ENCODE results near the gene CHCHD6.

Gene CHCHD6

GRCh38 chr3:126946405-126946804, 242.4 kb downstream of the CHCHD6 start:
- DNase-seq, result no peak

- DNase-seq, result no peak
Observed at GRCh38 chr3:126947429-126947828, 243.4 kb downstream of the CHCHD6 start.

- no peak for DNase-seq
Observed at GRCh38 chr3:126948980-126949535, 245.0 kb downstream of the CHCHD6 start.

GRCh38 chr3:126951561-126951960, 247.5 kb downstream of the CHCHD6 start:
- no peak for DNase-seq

- no peak for DNase-seq
Observed at GRCh38 chr3:126952261-126952982, 248.4 kb downstream of the CHCHD6 start.

DNA sequence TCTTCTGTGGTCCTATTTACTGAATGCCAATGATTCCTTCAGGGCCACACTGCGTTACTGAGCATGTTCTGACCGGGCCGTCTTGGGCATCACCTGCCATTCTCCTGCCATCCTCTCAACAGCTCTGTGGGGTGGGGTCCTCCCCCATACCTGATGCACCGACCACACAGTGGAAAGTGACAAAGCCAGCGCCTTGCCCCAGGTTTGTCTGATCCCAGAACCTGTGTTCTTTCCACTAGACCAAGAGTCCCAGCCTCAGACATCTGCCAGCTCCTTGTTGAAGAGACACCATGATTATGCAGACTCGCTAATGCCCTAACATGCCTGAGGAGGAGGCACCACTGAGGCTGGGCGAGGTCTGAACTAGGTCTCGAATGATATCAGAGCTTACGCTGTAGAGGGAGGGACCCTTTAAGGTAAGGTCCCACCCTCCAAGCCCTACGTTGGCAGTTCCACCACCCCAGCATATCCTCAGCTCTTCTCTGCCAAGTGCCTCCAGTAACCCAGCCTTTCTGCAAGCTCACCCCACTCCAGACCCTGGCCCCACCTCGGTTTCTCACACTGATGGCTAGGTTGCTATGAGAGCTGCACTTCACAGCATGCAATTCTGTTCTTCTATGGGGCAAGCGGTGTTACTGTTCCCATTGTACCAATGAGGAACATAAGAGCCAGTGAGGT, 249.1 kb downstream of the CHCHD6 start:
- no peak for DNase-seq

GRCh38 chr3:126954141-126954842, 250.3 kb downstream of the CHCHD6 start:
- no peak for DNase-seq

GRCh38 chr3:126955004-126955790, 251.2 kb downstream of the CHCHD6 start:
- DNase-seq, result no peak

DNA sequence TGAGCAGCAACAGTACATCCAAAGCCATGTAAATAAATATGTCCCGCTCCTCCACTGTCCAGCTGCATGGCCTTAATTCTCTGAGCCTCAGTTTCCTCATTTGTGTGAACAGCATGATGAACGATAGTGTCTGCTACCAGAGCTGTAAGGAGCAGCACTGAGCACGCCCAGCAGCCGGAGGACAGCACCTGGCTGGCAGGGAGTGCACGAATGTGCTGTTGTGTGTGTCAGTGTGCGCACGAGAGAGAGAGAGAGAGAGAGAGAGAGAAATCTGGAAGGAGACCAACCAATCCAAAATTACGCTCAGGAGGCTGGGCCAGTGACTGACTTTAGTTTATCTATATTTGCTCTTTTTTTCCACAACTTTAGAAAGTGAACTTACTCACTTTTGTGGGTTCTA, 252.3 kb downstream of the CHCHD6 start:
- no peak for DNase-seq

- no peak for DNase-seq
Observed at GRCh38 chr3:126956866-126957650, 253.0 kb downstream of the CHCHD6 start.

- no peak for DNase-seq
Observed at GRCh38 chr3:126957776-126958637, 254.0 kb downstream of the CHCHD6 start.

- DNase-seq, result no peak
Observed at GRCh38 chr3:126958638-126959085, 254.6 kb downstream of the CHCHD6 start.

DNA sequence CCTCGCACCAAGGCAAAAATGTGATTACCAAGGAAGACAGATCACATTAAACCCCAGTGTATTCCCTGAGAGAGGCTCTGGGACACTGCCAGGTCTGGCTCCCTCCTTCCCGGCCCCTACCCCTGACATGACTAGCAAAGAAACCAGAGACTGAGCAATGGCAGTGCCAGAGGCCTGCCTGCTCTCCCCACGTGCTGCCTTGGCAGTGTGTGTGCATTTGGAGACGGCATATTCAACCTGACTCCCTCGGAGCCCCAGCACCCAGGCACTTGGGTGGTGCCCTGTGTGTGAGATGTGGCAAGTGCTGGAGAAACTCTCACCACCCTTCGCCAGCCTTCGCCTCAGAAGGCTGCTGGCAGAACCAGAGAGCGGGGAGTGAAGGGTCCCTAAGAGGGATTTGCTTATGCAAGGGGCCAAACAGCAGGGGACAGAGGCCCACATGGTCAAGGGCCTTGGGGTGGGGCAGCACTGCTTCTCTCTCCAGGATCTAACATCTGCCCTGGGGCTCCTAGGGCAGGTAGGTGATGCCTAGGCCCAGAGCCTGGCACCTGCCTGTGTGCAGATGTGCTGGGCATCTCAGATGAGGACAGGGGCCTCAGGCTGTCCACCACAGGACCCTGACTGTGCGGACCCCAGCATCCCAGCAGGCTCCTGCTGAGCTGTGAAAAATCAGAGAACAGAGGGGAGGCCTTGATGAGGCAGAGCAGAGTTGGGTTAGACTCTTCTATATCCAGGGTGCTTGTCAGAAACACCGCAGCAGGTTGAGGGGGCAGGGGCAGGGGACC, 255.3 kb downstream of the CHCHD6 start:
- no peak for DNase-seq

DNA sequence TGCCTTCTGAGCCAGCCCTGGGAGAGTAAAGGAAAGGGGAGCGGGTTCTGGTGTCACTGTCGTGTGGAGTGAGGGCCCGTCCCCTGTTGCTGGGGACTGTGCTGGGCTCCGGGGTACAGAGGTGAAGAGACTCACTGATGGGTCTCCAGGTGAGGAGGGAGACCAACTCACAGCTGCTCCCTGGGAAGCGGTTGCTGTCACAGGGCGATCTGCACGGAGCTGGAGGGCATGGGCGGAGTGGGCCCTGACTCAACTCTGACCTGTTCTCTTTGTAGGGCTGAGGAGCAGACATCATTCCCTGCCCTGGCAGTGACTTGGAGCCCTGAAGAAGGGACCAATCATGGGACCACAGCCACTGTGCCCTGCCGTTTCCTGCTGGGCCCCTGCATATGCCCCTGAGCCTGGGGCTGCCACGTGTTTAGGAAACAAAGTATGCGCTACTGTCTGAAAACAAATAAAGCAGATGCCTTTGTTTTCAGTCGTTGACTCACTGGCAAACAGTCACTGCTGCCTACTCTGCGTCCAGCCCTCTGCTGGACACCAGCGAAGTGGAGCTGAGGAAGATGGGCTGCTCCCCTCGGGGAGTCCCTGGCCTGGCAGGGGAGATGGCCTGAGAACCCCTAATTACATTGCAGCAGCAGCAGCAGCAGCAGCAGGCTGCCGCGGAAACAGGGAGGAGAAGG, 256.0 kb downstream of the CHCHD6 start:
- DNase-seq, result no peak

GRCh38 chr3:126960604-126960995, 256.6 kb downstream of the CHCHD6 start:
- DNase-seq, result no peak

DNA sequence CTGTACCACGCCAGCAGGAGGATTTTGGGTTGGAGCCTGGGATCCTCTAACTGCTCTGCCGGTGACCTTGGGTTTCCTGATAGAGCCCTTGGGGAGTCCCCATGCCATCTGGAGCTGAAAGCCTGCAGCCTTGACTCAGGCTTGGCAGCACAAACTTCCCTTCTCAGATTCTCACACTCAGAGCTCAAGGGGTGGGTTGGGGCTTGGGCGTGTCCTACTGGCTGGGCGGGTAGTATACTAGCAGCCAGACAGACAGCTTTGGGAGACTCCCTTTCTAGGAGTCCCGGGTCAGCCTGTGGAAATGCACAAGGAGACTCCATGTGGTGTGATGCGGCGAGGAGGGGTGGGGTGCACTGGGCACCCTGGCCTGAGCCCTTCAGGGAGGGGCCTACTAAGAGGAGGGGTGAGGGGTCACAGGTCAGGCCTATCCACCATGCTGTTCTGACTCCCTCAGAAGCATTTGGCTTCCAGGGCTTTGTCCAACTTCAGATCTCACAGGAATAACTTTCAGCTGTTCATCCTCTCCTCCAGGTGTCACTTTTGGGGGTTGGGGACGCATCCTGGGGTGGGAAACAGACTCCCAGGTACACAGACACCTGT, 257.3 kb downstream of the CHCHD6 start:
- no peak for DNase-seq

DNA sequence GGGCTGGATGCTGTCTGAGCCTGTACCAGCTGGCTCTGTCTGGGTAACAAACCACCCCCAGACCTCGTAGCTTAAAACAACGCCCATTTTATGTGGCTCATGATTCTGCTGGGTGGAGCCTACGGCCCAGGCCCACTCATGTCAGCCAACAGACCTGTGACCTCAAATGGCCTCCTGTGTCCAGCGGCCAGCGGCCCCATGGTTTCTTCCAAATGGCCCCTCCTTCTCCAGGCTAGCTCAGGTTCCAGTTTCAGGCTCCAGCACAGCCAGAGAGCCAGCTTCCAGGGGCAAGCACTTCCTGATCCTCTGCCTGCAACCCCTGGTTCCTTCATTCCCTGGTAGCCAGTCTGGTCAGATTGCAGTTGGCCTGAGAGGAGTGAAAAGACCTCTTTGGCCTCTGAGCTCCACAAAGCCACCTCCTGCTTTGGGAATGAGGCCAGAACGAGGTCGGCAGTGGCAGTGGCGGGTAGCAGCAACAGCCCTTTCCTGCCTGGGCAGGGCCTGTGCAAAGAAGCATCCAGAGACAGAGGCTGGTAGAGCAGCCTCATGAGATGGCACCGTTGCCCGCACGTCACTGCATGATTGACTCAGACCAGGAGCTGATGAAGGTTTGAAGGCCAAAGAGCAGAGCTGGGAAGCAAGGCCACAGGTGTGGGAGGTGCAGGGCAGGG, 257.9 kb downstream of the CHCHD6 start:
- DNase-seq, result no peak

DNA sequence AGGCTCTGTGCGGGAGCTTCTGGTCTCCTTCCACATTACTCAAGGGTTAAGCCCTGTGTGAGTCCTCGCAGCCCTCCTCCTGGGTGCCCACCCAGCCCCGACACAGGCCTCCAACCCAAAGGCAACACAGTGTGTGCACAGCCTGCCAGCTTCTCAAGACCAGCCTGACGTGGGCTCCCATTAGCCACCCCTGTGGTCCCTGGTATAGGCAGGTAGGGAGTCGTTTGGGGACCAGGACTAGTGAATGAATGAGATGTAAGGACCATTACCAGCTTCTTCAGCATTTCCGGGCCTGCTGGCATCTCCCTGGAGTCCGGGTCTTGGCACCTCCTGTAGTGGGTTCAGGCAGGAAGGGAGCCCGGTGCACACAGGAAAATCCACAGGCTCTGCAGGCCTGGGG, 258.7 kb downstream of the CHCHD6 start:
- DNase-seq, result no peak
